Ascending aorta (tissue), 2 donors: ENCODE results near the gene SDK1. TPM values are rescaled to one million over a fixed set of nuclear protein-coding genes. Genes with fewer than 3 reads are reported as not detected.
A peak's percentile ranks its signal among the peaks of the same experiment; 100 is the strongest.

ENCODE experiments used
- DNase-seq, 2 donors: peaks; one replicate each; pipeline ENCODE4 v3.0.0-alpha.2; 2019; ENCODE audit warnings: low spot score in 2 of 2
- H3K27ac ChIP-seq, 2 donors: fragments of 200-600 bp; sonication (generic); one replicate each; pipeline ENCODE4 v1.5.1; 2016 to 2017; ENCODE audit warnings: mild to moderate bottlenecking in 1 of 2
- H3K27me3 ChIP-seq: fragments of 200-600 bp; sonication (generic); one replicate; pipeline ENCODE4 v1.5.1; 2017
- H3K36me3 ChIP-seq, 2 donors: fragments of 200-600 bp; sonication (generic); one replicate each; pipeline ENCODE4 v1.5.1; 2016
- H3K4me1 ChIP-seq, 2 donors: fragments of 200-600 bp; sonication (generic); one replicate each; pipeline ENCODE4 v1.5.1; 2016 to 2017; ENCODE audit warnings: mild to moderate bottlenecking in 1 of 2
- H3K4me3 ChIP-seq, 2 donors: fragments of 200-600 bp; sonication (generic); one replicate each; pipeline ENCODE4 v1.5.1; 2016 to 2017; ENCODE audit warnings: mild to moderate bottlenecking in 1 of 2
- H3K9me3 ChIP-seq, 2 donors: fragments of 200-600 bp; sonication (generic); one replicate each; pipeline ENCODE4 v1.5.1; 2016
- intact Hi-C: fragments of 100-400 bp; cut with DNase I; formaldehyde crosslinking; loops from one replicate; pipeline ENCODE4 v1.15.1; 2023
- total RNA-seq: library from RNA; depleted of rRNA; stranded (reverse); fragments of >200 nt; gene quantifications from one replicate; pipeline ENCODE4 v1.1.0, GENCODE V29; 2016
- TF ChIP-seq, protein P1 (sequence below), 3 experiments: fragments of 200-600 bp in 2 of 3; fragments of 450-650 bp in 1 of 3; sonication (generic) in 2 of 3; IDR thresholded peaks; one replicate each; pipeline ENCODE4 v1.5.1; 2016 to 2019; ENCODE audit warnings: antibody characterized with exemption in 3 of 3, mild to moderate bottlenecking in 1 of 3, moderate library complexity in 1 of 3

Gene SDK1
- total RNA-seq, 1 donor from 2014 or later, result 13.3 TPM

GRCh38 chr7:3292694-3293093 is 8.4 kb upstream of the SDK1 start:
- Histone ChIP-seq H3K4me1 (no peaks in the 10 kb centered on the region), H3K4me3 (no peak overlapping the region), H3K36me3 (no peaks in the 10 kb centered on the region), H3K9me3 (peaks cover 0 to 7% of the 10 kb centered on the region in 2 donors), H3K27ac (no peak overlapping the region), H3K27me3 (no peaks in the 10 kb centered on the region)
- intact Hi-C loops, result no loop called here
- DNase-seq, result no peak
- TF ChIP-seq, protein P1, sequence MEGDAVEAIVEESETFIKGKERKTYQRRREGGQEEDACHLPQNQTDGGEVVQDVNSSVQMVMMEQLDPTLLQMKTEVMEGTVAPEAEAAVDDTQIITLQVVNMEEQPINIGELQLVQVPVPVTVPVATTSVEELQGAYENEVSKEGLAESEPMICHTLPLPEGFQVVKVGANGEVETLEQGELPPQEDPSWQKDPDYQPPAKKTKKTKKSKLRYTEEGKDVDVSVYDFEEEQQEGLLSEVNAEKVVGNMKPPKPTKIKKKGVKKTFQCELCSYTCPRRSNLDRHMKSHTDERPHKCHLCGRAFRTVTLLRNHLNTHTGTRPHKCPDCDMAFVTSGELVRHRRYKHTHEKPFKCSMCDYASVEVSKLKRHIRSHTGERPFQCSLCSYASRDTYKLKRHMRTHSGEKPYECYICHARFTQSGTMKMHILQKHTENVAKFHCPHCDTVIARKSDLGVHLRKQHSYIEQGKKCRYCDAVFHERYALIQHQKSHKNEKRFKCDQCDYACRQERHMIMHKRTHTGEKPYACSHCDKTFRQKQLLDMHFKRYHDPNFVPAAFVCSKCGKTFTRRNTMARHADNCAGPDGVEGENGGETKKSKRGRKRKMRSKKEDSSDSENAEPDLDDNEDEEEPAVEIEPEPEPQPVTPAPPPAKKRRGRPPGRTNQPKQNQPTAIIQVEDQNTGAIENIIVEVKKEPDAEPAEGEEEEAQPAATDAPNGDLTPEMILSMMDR (IDR thresholded peaks at IDR 0.05), result no peak

DNA sequence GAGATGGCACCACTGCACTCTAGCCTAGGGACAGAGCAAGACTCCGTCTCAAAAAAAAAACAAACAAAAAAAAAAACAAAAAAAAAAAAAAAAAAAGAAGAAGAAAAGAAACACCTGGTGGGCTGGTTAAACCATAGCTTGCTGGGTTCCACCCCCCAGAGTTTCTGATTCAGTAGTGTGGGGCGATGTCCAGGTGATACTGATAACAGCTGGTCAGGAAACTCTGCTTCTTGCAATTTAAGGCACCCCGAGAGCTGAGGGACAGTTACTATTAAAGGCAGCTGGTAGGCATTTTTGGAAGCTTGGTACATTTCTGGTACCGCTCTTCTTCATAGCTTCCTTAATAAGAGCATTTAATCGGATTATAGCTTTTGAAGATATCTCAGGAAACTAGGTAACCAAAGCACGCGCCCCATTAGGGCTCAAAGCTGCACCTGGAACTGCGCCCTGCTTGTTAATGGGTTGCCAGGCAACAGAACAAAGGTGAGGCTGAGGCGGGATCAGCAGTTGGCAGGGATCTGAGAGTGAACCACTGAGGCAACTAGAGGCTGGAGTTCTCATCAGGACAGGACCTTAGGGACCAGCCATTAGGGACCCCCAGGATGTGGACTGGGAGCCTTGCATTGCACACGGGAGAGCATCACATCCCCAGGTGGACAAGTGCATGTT is 6.5 kb upstream of the SDK1 start:
- TF ChIP-seq, protein P1 (IDR thresholded peaks at IDR 0.05), result no peak
- intact Hi-C loops, result no loop called here
- Histone ChIP-seq H3K4me3 (no peak overlapping the region), H3K9me3 (peaks cover 0 to 7% of the 10 kb centered on the region in 2 donors), H3K27me3 (no peaks in the 10 kb centered on the region), H3K4me1 (no peaks in the 10 kb centered on the region), H3K36me3 (no peaks in the 10 kb centered on the region), H3K27ac (no peak overlapping the region)
- DNase-seq, result no peak

DNA sequence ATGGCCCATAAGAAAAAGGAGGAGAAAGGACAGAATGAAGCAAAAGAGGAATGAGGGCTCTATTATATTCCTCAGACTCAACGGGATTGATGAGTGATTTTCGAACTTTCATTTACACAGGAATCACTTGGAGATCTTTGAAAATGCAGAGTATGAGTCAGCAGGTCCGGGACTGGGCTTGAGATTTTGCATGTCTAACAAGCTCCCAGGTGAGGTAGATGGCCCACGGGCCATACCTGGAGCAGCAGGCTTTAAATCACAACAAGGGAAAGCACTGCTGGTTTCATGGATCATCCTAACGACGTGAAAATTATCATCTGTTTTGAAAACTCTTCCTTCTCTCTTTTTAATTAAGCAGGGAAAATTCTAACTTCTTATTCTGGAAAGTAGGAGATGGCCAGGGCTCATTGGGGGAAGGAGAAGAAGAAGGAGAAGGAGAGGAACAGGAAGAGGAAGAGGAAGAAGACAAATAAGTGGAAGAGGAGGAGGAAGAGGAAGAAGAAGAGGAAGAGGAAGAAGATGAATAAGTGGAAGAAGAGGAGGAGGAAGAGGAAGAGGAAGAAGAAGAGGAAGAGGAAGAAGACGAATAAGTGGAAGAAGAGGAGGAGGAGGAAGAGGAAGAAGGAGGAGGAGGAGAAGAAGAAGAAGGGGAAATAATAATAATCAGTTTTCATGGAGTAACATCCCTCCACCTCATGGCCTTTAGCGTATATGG is 3.8 kb upstream of the SDK1 start:
- no peaks in the 10 kb centered on the region for H3K27me3 ChIP-seq
- H3K27ac ChIP-seq, result no peak overlapping the region
- H3K9me3 ChIP-seq, result no peaks in the 10 kb centered on the region
- H3K4me3 ChIP-seq, result no peak overlapping the region
- H3K36me3 ChIP-seq, result no peaks in the 10 kb centered on the region
- intact Hi-C loops, result no loop called here
- no peak for DNase-seq
- TF ChIP-seq, protein P1 (IDR thresholded peaks at IDR 0.05), result no peak
- peaks cover 0 to 6% of the 10 kb centered on the region in 2 donors for H3K4me1 ChIP-seq

- Histone ChIP-seq H3K36me3 (no peaks in the 10 kb centered on the region), H3K9me3 (no peaks in the 10 kb centered on the region), H3K4me1 (peaks cover 0 to 7% of the 10 kb centered on the region in 2 donors), H3K27ac (no peak overlapping the region), H3K4me3 (peak overlapping the region; percentile 63 to 73), H3K27me3 (no peaks in the 10 kb centered on the region)
- peak in 1 of 2 donors; percentile 64 for DNase-seq
- TF ChIP-seq, protein P1 (IDR thresholded peaks at IDR 0.05), result no peak
- intact Hi-C loops, result loop anchor here (2.0 to 5.0 kb wide), 6 partner anchors 68 to 597 kb away; no protein-coding TSS in a partner anchor
Observed at GRCh38 chr7:3300221-3300650, 816 bp upstream of the SDK1 start.

- H3K27ac ChIP-seq, result peak overlapping the region in 1 of 2 donors; percentile 78
- H3K36me3 ChIP-seq, result no peaks in the 10 kb centered on the region
- DNase-seq, result no peak
- H3K4me3 ChIP-seq, result peak overlapping the region; percentile 73 to 78
- no peaks in the 10 kb centered on the region for H3K9me3 ChIP-seq
- intact Hi-C loops, result loop anchor here (2.0 to 5.0 kb wide), 6 partner anchors 69 to 595 kb away; no protein-coding TSS in a partner anchor
- no peaks in the 10 kb centered on the region for H3K27me3 ChIP-seq
- peaks cover 0 to 9% of the 10 kb centered on the region in 2 donors for H3K4me1 ChIP-seq
- TF ChIP-seq, protein P1 (IDR thresholded peaks at IDR 0.05), result no peak
Observed at GRCh38 chr7:3301449-3301731, 338 bp downstream of the SDK1 start.
